Lung (tissue), 12 donors: ENCODE measurements around the gene CDK3. TPM values are rescaled to one million over a fixed set of nuclear protein-coding genes. Genes with fewer than 3 reads are reported as not detected.

Experiments used
- ATAC-seq: fragments of 200-7000 bp; cut with Tn5 transposase; one replicate; pipeline ENCODE4 v1.9.1; 2020; ENCODE audit warnings: moderate number of reproducible peaks; ENCODE audit not compliant: insufficient read depth, low FRiP score
- DNase-seq, 3 donors: peaks; one replicate each; pipeline ENCODE4 v3.0.0-alpha.2; 2013 to 2017
- H3K27ac ChIP-seq, 2 donors: one replicate each; pipeline ENCODE4 v1.5.1; 2013; ENCODE audit warnings: mild to moderate bottlenecking in 2 of 2, moderate library complexity in 2 of 2, control low read depth in 1 of 2, inconsistent platforms in 1 of 2, low read depth in 1 of 2, low read length in 1 of 2
- H3K27me3 ChIP-seq, 3 donors: one replicate each; pipeline ENCODE4 v1.5.1; 2013; ENCODE audit warnings: low read length in 2 of 3; ENCODE audit not compliant: control insufficient read depth in 3 of 3, insufficient read depth in 3 of 3
- H3K36me3 ChIP-seq, 4 donors: one replicate each; pipeline ENCODE4 v1.5.1; 2013; ENCODE audit warnings: low read length in 4 of 4, mild to moderate bottlenecking in 1 of 4, moderate library complexity in 1 of 4; ENCODE audit not compliant: control insufficient read depth in 4 of 4, insufficient read depth in 4 of 4
- H3K4me1 ChIP-seq, 5 donors: one replicate each; pipeline ENCODE4 v1.5.1; 2013; ENCODE audit warnings: low read length in 5 of 5, mild to moderate bottlenecking in 2 of 5, moderate library complexity in 1 of 5; ENCODE audit not compliant: control insufficient read depth in 5 of 5, insufficient read depth in 5 of 5
- H3K4me3 ChIP-seq: one replicate; pipeline ENCODE4 v1.5.1; 2013; ENCODE audit warnings: mild to moderate bottlenecking, control low read depth, moderate library complexity
- H3K9ac ChIP-seq, 2 donors: one replicate each; pipeline ENCODE4 v1.5.1; 2013; ENCODE audit warnings: low read length in 2 of 2, control low read depth in 1 of 2; ENCODE audit not compliant: insufficient read depth in 1 of 2
- H3K9me3 ChIP-seq, 4 donors: one replicate each; pipeline ENCODE4 v1.5.1; 2013; ENCODE audit warnings: low read length in 3 of 4, mild to moderate bottlenecking in 1 of 4, moderate library complexity in 1 of 4; ENCODE audit not compliant: control insufficient read depth in 4 of 4, insufficient read depth in 3 of 4
- WGBS, 2 donors: extraction: QIAGEN DNeasy Blood & Tissue Kit; methylation state at CpG; one replicate each; pipeline ENCODE4 v1.1.7; 2013; 5-methylcytosine and 5-hydroxymethylcytosine counted together
- polyA plus RNA-seq, 2 donors: library from polyadenylated mRNA; stranded (reverse); fragments of 200-250 nt; gene quantifications; one replicate each; pipeline ENCODE4 v1.2.1, GENCODE V29; 2013
- total RNA-seq, 2 donors: library from RNA; depleted of rRNA in 1 of 2; stranded (reverse); fragments of >200 nt in 1 of 2; gene quantifications; one replicate each; pipeline ENCODE4 v1.2.1, GENCODE V29; 2014 to 2021
- TF ChIP-seq, protein P1 (sequence below): IDR thresholded peaks from 2 replicates; pipeline ENCODE4 v1.5.1; 2012; ENCODE audit warnings: mild to moderate bottlenecking; ENCODE audit errors: control extremely low read depth, extremely low read depth
- donor health status: control.
- donor health status: control.
- donor health status: Bipolar disorder and iron deficiency.
- donor health status: healthy.
- donor health status: DM: yes; HTN: yes; CAD: no.

Gene CDK3
- total and polyA plus RNA-seq, 4 donors, result 7.3 to 15.7 (median 7.8) TPM

DNA sequence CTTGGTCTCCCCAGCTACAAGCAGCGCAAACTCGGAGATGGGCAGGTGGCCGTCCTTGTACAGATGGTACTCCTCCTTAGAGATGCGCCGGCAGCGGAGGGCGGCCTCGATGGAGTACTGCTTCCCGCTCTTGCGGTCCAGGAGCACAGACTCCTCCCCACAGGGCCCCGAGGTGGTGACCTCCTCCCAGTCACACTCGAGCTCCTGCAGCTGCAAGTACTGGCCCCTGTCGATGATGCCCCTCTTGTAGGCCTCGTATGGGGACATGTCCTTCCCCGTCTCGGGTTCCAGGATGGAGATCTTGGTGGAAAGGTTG lies 7.2 kb downstream of the CDK3 start:
- H3K27ac ChIP-seq, result no peak overlapping the region
- H3K27me3 ChIP-seq, result no peaks in the 10 kb centered on the region
- H3K9ac ChIP-seq, result no peak overlapping the region
- DNase-seq, result no peak
- no peaks in the 10 kb centered on the region for H3K4me1 ChIP-seq
- TF ChIP-seq, protein P1, sequence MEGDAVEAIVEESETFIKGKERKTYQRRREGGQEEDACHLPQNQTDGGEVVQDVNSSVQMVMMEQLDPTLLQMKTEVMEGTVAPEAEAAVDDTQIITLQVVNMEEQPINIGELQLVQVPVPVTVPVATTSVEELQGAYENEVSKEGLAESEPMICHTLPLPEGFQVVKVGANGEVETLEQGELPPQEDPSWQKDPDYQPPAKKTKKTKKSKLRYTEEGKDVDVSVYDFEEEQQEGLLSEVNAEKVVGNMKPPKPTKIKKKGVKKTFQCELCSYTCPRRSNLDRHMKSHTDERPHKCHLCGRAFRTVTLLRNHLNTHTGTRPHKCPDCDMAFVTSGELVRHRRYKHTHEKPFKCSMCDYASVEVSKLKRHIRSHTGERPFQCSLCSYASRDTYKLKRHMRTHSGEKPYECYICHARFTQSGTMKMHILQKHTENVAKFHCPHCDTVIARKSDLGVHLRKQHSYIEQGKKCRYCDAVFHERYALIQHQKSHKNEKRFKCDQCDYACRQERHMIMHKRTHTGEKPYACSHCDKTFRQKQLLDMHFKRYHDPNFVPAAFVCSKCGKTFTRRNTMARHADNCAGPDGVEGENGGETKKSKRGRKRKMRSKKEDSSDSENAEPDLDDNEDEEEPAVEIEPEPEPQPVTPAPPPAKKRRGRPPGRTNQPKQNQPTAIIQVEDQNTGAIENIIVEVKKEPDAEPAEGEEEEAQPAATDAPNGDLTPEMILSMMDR, result no peak
- H3K9me3 ChIP-seq, result no peaks in the 10 kb centered on the region
- 89 to 91% methylated on average over 16 of the region's 16 CpGs for WGBS, 2 donors
- ATAC-seq, result no peak
- no peak overlapping the region for H3K4me3 ChIP-seq
- H3K36me3 ChIP-seq, result peaks cover 0 to 13% (median 0%) of the 10 kb centered on the region in 4 donors

GRCh38 chr17:76008208-76008607 lies 7.6 kb downstream of the CDK3 start:
- Histone ChIP-seq H3K27me3 (no peaks in the 10 kb centered on the region), H3K4me1 (no peaks in the 10 kb centered on the region), H3K4me3 (no peak overlapping the region), H3K36me3 (peaks cover 0 to 13% (median 0%) of the 10 kb centered on the region in 4 donors), H3K9me3 (no peaks in the 10 kb centered on the region), H3K27ac (no peak overlapping the region), H3K9ac (no peak overlapping the region)
- TF ChIP-seq, protein P1, result no peak
- ATAC-seq (no peak), DNase-seq (no peak)
- 96% methylated on average over 35 to 36 of the region's 36 CpGs for WGBS, 2 donors

DNA sequence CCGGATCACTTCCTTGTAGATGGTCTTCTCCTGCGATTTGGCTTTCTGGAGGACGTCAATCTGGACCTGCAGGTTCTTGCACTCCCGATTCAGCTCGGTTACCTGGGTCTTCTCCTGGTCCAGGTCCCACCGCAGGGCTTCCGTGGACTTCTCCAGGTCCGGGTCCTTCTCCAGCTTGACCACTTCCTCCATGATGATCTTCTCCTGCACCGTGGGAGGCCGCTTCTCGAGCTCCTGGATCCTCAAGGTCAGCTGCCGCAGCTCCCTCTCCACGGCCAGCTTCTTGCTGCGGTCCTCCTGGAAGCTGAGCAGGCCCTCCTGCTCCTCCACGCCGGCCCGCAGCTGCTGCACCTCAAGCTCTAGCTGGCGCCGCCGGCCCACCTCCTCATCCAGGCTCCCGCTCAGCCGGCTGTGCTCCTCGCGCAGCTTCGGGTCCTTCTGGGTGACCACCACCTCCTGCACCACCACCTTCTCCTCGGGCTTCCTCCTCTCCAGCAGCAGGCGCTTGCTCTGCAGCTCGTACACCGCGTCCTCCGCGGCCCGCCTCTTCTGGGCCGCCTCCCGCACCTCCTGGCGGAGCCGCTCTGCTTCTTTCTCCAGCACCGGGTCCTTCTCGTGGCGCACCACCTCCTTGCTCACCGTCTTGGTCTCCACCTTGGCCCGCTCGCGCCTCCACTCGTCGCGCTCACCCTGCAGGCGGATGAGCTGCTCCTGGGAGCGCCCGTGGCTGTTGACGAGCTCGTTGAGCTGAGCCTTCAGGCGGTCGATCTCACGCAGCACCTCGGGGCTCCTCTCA lies 8.2 kb downstream of the CDK3 start:
- TF ChIP-seq, protein P1, result no peak
- WGBS, 2 donors, result 94% methylated on average over 56 of the region's 56 CpGs
- Histone ChIP-seq H3K4me1 (no peaks in the 10 kb centered on the region), H3K27me3 (no peaks in the 10 kb centered on the region), H3K9ac (no peak overlapping the region), H3K4me3 (no peak overlapping the region), H3K36me3 (peaks cover 0 to 13% (median 0%) of the 10 kb centered on the region in 4 donors), H3K27ac (no peak overlapping the region), H3K9me3 (no peaks in the 10 kb centered on the region)
- no peak for ATAC-seq
- DNase-seq, result no peak
